SK-MEL-5 (cell line): ENCODE data around the gene LCN15. TPM values are rescaled to one million over a fixed set of nuclear protein-coding genes. Genes with fewer than 3 reads are reported as not detected.
A peak's percentile ranks its signal among the peaks of the same experiment; 100 is the strongest.
"Not testable (repeated sequence)": the region's sequence is repeated elsewhere in the genome, so short reads cannot be mapped to it uniquely, and the experiment has no call there.

ENCODE experiments used
- DNase-seq: peaks from one replicate; pipeline ENCODE4 v3.0.0-alpha.2; 2016; ENCODE audit warnings: low read depth, low spot score
- in situ Hi-C: cut with HindIII; loops from 2 replicates; pipeline ENCODE4 v1.10.0; 2016; ENCODE audit warnings: low sequenced_read_pairs, high pct_unique_total_duplicates, low pct_unique_long_range_greater_than_20kb
- total RNA-seq: library from RNA; depleted of rRNA; stranded (reverse); fragments of >200 nt; shearing (Covaris generic); gene quantifications from 2 replicates; pipeline ENCODE4 v1.2.3, GENCODE V29; 2014

Gene LCN15
- total RNA-seq, 1 experiment from 2014 or later, result 0.05 TPM

GRCh38 chr9:136798708-136799078 lies 34.4 kb upstream of the LCN15 start:
- DNase-seq, result no peak
- in situ Hi-C loops, result no loop called here

- DNase-seq, in situ Hi-C loops: not testable (repeated sequence)
Measured at GRCh38 chr9:136796775-136797347, 32.5 kb upstream of the LCN15 start.

DNA sequence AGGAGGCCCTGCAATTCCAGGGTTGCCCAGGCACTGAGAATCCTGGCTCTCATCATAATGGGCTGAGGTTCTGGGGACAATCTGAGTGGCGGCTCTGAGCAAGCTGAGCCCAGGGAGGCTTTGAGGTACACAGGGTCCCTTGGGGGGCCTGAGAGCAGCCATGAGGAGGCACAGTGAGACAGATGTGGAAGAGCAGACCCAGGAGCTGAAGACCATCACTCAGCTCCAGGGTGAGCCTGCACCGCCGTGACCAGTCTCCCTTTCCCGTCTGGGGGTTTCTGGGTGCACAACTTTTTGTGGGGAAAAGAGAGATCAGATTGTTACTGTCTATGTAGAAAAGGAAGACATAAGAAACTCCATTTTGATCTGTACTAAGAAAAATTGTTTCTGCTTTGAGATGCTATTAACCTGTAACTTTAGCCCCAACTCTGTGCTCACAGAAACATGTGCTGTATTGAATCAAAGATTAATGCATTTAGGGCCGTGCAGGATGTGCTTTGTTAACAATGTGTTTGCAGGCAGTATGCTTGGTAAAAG lies 32.0 kb upstream of the LCN15 start, which contains the start of gene CCDC183:
TSS of gene CCDC183 (plus strand) at position 101 of the 537 bp plus-strand sequence. CDS start at position 161, 60 bp downstream.
- in situ Hi-C loops, result no loop called here

DNA sequence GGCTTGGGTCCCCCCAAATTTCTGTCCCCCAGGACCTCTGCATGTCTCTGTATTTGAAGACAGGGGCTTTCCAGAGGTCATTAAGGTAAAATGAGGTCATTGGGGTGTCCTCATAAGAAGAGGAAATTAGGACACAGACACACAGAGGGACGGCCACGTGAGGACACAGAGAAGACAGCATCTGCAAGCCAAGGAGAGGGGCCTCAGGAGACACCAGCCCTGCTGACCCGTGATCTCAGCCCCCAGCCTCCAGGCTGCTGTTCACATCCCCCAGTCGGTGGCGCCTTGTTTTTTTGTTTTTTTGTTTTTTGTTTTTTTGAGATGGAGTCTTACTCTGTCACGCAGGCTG lies 30.7 kb upstream of the LCN15 start:
- in situ Hi-C loops, result no loop called here
- no peak for DNase-seq

More for the DNA sequence above, 32.0 kb upstream of the LCN15 start, which contains the start of gene CCDC183:
- DNase-seq, result no peak

GRCh38 chr9:136794281-136794999 lies 30.1 kb upstream of the LCN15 start:
- in situ Hi-C loops, result no loop called here
- DNase-seq, result no peak

DNA sequence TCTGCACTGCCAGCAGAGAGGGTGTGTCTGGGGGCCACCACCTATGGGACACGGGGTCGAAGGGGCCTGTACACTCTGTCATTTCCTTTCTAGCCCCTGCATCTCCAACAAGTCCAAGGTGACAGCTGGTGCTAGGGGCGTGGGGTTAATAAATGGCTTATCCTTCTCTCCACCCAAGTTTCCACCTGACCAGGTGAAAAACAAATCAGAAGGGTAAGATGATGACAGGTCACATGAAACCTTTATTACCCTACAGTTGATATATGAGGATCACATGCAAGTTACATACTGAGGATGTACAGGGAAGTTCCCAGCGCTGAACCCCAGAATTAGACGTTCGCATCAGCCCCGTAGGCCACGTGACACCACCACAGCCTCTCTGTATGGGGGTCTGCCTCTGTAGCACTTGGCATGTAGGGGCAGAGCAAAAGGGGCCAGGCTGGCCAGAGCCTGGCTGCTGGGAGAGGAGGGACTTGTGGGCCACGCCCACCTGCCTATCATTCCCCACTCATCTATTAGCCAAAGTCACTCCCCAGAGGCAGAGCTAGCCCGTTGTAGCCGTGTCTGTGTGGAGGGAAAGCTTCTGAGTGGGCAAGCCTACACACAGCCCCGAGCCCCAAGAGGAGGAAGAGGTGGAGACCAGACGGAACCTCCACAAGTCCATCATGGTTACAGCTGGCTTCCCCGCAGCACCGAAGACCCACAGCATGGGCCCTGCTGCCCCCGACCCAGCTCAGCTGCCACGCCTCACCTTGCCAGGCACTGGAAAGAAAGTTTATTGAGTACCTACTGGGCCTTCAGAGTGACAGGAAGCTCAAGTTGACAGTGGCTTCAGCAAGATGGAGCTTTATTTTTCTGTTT lies 29.0 kb upstream of the LCN15 start:
- in situ Hi-C loops, result no loop called here
- DNase-seq, result peak; percentile 54

- no peak for DNase-seq
- in situ Hi-C loops, result no loop called here
Measured at GRCh38 chr9:136792321-136793085, 28.2 kb upstream of the LCN15 start.

GRCh38 chr9:136791516-136792276 lies 27.4 kb upstream of the LCN15 start:
- DNase-seq, result peak; percentile 56
- in situ Hi-C loops, result no loop called here

GRCh38 chr9:136790640-136791515 lies 26.6 kb upstream of the LCN15 start, which contains the start of gene TMEM141:
TSS of gene TMEM141 (plus strand) at chr9:136791344. CDS start at chr9:136791371, 27 bp downstream.
- in situ Hi-C loops, result no loop called here
- DNase-seq, result peak; percentile 99

- in situ Hi-C loops, result no loop called here
- DNase-seq, result no peak
Measured at GRCh38 chr9:136789523-136789937, 25.2 kb upstream of the LCN15 start.

- DNase-seq, in situ Hi-C loops: not testable (repeated sequence)
Measured at GRCh38 chr9:136788644-136789522, 24.6 kb upstream of the LCN15 start.

DNA sequence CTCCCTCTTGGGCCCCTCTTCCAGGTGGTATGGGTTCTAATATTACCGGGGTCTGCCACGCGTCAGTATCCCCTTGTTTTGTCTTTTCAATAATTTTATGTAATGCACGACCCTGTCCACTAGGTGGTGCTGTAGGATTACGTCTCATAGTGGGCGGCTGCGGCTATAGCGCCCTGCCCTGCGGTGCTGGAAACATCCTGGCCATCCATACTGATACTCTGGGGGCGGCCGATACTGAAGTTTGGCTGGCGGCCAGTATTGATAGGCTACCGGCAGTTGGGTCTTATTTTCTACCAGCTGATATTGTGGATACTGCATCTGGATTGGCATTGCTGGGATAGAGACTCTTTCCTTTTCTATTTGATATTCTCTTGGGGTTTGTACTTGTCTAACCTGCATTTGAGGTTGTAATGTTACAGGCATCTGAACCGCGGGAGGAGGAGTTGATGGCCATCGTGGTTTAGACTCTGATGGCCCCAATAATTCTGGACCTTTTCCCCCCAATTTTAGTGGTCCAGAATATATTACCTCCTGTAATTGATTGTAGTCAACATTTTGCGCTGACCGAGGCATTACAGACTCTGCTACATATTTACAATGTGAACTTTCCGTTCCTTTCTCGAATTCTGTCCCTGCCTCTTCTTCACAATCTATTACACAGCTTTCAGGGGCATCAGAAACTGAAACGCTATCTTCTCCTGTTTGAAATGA lies 23.5 kb upstream of the LCN15 start:
- DNase-seq, result peak; percentile 74
- in situ Hi-C loops, result no loop called here

GRCh38 chr9:136786983-136787382 lies 22.7 kb upstream of the LCN15 start:
- DNase-seq, in situ Hi-C loops: not testable (repeated sequence)

DNA sequence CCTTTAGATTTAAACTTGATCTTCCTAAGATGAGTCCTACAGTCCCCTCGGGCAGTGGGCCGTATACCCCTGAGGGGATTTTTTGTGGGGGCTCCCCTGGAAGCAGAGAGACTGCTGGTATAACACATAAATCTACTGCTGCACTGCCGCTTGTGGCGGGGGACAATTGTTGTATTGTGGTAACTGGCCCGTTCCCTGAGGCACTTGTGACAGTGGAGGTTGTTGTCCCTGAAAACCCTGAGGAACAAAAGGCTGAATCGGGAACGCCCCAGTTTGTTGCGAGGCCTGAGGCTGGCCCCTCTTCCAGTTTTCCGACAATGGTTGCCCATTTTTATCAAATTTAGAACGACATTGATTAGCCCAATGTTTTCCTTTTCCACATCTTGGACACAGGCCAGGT lies 22.1 kb upstream of the LCN15 start:
- no peak for DNase-seq
- in situ Hi-C loops, result no loop called here
